Right atrium auricular region (tissue), 2 donors: ENCODE results near the gene MCTP2. TPM values are rescaled to one million over a fixed set of nuclear protein-coding genes. Genes with fewer than 3 reads are reported as not detected.

Experiments used
- DNase-seq: peaks from one replicate; pipeline ENCODE4 v3.0.0-alpha.2; 2019; ENCODE audit warnings: low spot score
- H3K27ac ChIP-seq, 2 donors: fragments of 200-600 bp; sonication (generic); 1 replicate in 1 of 2; 2 replicates in 1 of 2; pipeline ENCODE4 v1.5.1; 2016 to 2019
- H3K27me3 ChIP-seq, 2 donors: fragments of 200-600 bp; sonication (generic); one replicate each; pipeline versions ENCODE4 v1.5.1 to v1.6.0; 2017 to 2019
- H3K36me3 ChIP-seq: fragments of 200-600 bp; sonication (generic); one replicate; pipeline ENCODE4 v1.5.1; 2016
- H3K4me1 ChIP-seq, 2 donors: fragments of 200-600 bp; sonication (generic); one replicate each; pipeline versions ENCODE4 v1.5.1 to v1.6.0; 2017 to 2019
- H3K4me3 ChIP-seq, 2 donors: fragments of 200-600 bp; sonication (generic); 1 replicate in 1 of 2; 2 replicates in 1 of 2; pipeline ENCODE4 v1.5.1; 2017 to 2019; ENCODE audit warnings: mild to moderate bottlenecking in 1 of 2, moderate library complexity in 1 of 2
- H3K9me3 ChIP-seq, 2 donors: fragments of 200-600 bp; sonication (generic); one replicate each; pipeline ENCODE4 v1.5.1; 2019
- CTCF ChIP-seq, 2 donors: fragments of 200-600 bp; sonication (generic); IDR thresholded peaks; one replicate each; pipeline ENCODE4 v1.5.1; 2019; ENCODE audit warnings: antibody characterized with exemption in 2 of 2
- total RNA-seq, 2 donors: library from RNA; depleted of rRNA; stranded (reverse); fragments of >200 nt; gene quantifications; one replicate each; pipeline ENCODE4 v1.1.0, GENCODE V29; 2016

Gene MCTP2
- total RNA-seq, 2 donors from 2014 or later: 2.0 to 5.6 TPM

- no peak for DNase-seq
- Histone ChIP-seq H3K27ac (no peak overlapping the region), H3K36me3 (no peaks in the 10 kb centered on the region), H3K9me3 (no peaks in the 10 kb centered on the region), H3K4me3 (no peak overlapping the region), H3K27me3 (no peaks in the 10 kb centered on the region), H3K4me1 (no peaks in the 10 kb centered on the region)
- TF ChIP-seq CTCF (IDR thresholded peaks at IDR 0.05): no peak
Measured at GRCh38 chr15:94445566-94446160, 214.3 kb downstream of the MCTP2 start.

GRCh38 chr15:94446441-94446840 is 215.1 kb downstream of the MCTP2 start:
- Histone ChIP-seq H3K9me3 (no peaks in the 10 kb centered on the region), H3K27ac (no peak overlapping the region), H3K4me1 (no peaks in the 10 kb centered on the region), H3K36me3 (no peaks in the 10 kb centered on the region), H3K27me3 (no peaks in the 10 kb centered on the region), H3K4me3 (no peak overlapping the region)
- TF ChIP-seq CTCF (IDR thresholded peaks at IDR 0.05): no peak
- no peak for DNase-seq

GRCh38 chr15:94451466-94451865 is 220.1 kb downstream of the MCTP2 start:
- Histone ChIP-seq H3K36me3 (no peaks in the 10 kb centered on the region), H3K9me3 (peaks cover 0 to 3% of the 10 kb centered on the region in 2 donors), H3K27ac (no peak overlapping the region), H3K27me3 (no peaks in the 10 kb centered on the region), H3K4me3 (no peak overlapping the region), H3K4me1 (no peaks in the 10 kb centered on the region)
- TF ChIP-seq CTCF (IDR thresholded peaks at IDR 0.05): no peak
- DNase-seq: no peak

- no peak overlapping the region for H3K27ac ChIP-seq
- no peak for DNase-seq
Measured at GRCh38 chr15:94453227-94453988, 222.0 kb downstream of the MCTP2 start.

GRCh38 chr15:94455297-94455696 is 223.9 kb downstream of the MCTP2 start:
- no peaks in the 10 kb centered on the region for H3K27me3 ChIP-seq
- no peak for DNase-seq
- no peaks in the 10 kb centered on the region for H3K4me1 ChIP-seq
- no peak overlapping the region for H3K27ac ChIP-seq
- no peak for TF ChIP-seq CTCF (IDR thresholded peaks at IDR 0.05)
- H3K9me3 ChIP-seq: peaks cover 0 to 3% of the 10 kb centered on the region in 2 donors
- H3K4me3 ChIP-seq: no peak overlapping the region
- H3K36me3 ChIP-seq: no peaks in the 10 kb centered on the region

More at GRCh38 chr15:94453227-94453988, 222.0 kb downstream of the MCTP2 start:
- peaks cover 0 to 3% of the 10 kb centered on the region in 2 donors for H3K9me3 ChIP-seq
- no peaks in the 10 kb centered on the region for H3K4me1 ChIP-seq
- no peak for TF ChIP-seq CTCF (IDR thresholded peaks at IDR 0.05)
- H3K4me3 ChIP-seq: no peak overlapping the region
- H3K27me3 ChIP-seq: no peaks in the 10 kb centered on the region
- H3K36me3 ChIP-seq: no peaks in the 10 kb centered on the region
